DND-41 (cell line): ENCODE measurements around the gene SVIL.

Experiments
- CTCF ChIP-seq: IDR thresholded peaks from 2 replicates; pipeline ENCODE4 v1.5.1; 2012; ENCODE audit warnings: borderline replicate concordance, low read length, moderate library complexity, mild to moderate bottlenecking; ENCODE audit not compliant: poor library complexity, severe bottlenecking; ENCODE audit errors: extremely low read depth
- EZH2 ChIP-seq: IDR thresholded peaks from 3 replicates; pipeline ENCODE4 v1.6.1; 2012; ENCODE audit warnings: borderline replicate concordance, low read depth, mild to moderate bottlenecking, moderate library complexity, low read length, inconsistent platforms; ENCODE audit not compliant: severe bottlenecking

- TF ChIP-seq CTCF (no peak), EZH2 (no peak)
Observed at GRCh38 chr10:29412485-29412884, 222.3 kb downstream of the SVIL start.
